GM03348 (cell line): ENCODE measurements around the gene WTIP.
"Not testable (repeated sequence)": the region's sequence is repeated elsewhere in the genome, so short reads cannot be mapped to it uniquely, and the experiment has no call there.

ENCODE experiments used
- DNase-seq: peaks from one replicate; pipeline ENCODE4 v3.0.0; 2012; ENCODE audit warnings: low spot score

The WTIP gene

DNA sequence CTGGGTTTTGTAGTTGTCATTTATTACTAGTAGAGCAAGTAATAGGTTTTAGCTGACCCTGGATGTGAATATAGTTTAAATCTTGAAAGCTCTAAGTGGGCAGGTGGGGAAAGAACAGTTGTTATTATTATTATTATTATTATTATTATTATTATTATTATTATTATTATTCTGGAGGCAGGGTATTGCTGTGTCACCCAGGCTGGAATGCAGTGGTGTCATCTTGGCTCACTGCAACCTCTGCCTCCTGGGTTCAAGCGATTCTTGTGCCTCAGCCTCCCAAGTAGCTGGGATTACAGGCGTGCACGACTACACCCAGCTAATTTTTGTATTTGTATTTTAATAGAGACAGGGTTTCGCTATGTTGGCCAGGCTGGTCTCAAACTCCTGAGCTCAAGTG lies 3.1 kb upstream of the WTIP start:
- not testable (repeated sequence) for DNase-seq

- DNase-seq, result no peak
Observed at GRCh38 chr19:34479396-34479795, 2.2 kb upstream of the WTIP start.

DNA sequence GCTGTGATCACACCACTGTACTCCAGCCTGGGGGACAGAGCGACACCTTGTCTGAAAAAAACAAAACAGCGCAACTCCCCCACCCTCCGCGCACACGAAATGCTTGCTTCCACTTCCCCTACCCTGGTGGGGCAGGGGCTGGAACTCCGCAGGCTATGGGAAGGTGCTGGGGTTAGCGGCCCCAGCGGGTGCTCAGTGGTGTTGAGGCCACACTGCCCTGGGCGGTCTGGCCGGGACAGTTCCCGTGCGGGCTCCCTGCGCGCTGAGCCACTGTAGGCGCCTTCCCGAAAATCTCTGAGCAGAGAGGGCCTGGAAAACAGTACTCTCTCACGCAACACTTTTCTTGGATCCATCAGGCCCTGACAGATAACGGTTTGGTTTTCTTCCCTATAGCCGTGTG lies 1.1 kb upstream of the WTIP start:
- no peak for DNase-seq

DNA sequence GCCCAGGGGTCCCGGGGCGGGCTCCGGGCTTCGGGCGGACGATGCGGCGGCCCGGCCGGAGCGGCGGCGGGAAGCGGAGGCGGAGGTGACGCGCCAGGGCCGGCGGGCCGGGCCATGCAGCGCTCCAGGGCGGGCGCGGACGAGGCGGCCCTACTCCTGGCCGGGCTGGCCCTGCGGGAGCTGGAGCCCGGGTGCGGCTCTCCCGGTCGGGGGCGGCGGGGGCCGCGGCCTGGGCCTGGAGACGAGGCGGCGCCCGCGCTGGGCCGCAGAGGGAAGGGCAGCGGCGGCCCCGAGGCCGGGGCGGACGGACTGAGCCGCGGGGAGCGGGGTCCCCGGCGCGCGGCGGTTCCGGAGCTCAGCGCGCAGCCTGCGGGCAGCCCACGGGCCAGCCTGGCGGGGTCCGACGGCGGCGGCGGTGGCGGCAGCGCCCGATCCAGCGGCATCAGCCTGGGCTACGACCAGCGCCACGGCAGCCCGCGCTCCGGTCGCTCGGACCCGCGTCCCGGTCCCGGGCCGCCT lies 362 bp downstream of the WTIP start:
- DNase-seq, result peak; percentile 91

DNA sequence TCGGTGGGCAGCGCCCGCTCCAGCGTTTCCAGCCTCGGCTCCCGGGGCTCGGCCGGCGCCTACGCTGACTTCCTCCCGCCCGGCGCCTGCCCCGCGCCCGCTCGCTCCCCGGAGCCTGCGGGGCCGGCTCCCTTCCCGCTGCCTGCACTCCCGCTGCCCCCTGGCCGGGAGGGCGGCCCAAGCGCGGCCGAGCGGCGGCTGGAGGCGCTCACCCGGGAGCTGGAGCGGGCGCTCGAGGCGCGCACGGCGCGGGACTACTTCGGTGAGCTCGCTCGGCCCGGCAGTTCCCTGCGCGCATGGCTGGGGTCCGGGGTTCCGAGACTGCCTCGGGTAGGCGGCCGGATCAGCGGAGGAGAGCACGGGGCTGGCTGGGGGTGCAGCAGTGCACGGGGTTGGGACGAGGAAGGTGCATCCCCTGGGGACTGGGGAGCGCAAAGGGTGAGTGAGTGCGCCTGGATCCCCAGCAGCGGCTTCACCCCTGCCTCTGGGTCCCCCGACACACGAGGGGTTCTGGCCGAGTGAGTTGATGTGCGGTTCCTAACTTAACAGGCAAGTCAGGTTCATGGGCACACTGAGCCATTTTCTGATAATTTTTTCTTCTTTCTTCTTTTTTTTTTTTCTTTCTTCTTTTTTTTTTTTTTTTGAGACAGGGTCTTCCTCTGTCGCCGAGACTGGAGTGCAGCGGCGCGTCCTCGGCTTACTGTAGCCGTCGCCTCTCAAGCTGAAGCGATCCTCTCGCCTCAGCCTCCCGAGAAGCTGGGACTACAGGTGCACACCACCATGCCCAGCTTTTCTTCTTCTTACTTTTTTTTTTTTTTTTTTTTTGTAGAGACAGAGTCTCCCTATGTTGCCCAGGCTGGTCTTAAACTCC lies 1.1 kb downstream of the WTIP start:
- peak; percentile 66 for DNase-seq

DNA sequence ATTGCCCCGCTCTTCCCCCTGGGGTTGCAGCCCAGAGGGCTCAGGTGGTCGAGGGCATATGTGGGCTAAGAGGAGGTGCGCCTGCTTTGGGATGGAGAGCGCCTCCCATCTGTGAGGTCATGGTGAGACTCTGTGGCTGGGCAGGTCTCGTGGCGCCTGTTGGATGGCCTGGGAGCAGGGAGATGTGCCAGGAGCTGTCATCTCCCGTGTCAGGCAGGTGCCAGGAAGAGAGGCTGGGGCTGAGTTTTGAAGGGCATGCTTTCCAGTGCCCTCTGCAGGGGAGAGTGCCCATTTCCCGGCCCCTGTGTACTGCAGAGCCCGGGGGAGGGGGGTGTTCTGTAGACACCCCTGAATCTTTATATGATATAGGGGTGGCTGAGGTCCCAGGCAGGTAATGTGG lies 2.8 kb downstream of the WTIP start:
- no peak for DNase-seq

DNA sequence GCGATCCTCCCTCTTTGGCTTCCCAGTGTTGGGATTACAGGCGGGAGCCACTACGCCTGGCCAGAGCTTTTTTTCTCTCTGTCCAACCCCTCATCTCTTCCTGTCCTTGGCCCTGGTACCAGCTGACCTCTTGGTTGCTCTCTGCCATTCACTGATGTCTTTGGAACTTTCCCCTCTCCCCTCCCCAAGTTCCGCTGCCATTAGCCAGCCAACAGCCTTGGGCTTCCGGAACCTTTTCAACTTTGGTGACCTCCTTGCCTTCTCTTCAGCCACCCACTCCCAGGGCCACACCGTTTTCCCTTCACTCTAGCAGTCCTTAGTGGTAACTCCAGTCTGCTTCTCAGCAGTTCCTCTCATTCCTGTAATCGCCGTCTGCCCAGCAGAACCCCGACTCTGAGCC lies 4.3 kb downstream of the WTIP start:
- no peak for DNase-seq

- DNase-seq, result no peak
Observed at GRCh38 chr19:34487651-34488051, 6.1 kb downstream of the WTIP start.

DNA sequence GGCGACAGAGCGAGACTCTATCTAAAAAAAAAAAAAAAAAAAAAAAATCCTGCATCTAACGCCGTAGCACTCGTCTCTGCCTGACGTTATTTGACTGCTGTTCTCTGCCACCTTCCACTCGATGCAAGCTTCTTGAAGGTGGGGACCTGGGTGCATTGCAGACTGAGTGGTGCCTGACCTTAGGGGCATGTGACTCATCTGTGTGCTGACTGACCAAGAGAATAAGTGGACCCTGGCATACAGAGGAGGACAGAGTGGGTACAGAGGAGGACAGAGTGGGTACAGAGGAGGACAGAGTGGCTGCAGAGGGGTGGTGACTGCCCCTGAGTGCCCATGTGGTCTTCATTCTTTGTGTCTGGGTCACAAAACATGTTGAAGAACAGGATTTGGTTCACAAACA lies 7.6 kb downstream of the WTIP start:
- DNase-seq, result no peak

GRCh38 chr19:34490141-34490766 lies 8.7 kb downstream of the WTIP start:
- DNase-seq, result no peak

- DNase-seq, result no peak
Observed at GRCh38 chr19:34493038-34493648, 11.6 kb downstream of the WTIP start.

GRCh38 chr19:34493649-34494044 lies 12.1 kb downstream of the WTIP start:
- DNase-seq, result no peak

DNA sequence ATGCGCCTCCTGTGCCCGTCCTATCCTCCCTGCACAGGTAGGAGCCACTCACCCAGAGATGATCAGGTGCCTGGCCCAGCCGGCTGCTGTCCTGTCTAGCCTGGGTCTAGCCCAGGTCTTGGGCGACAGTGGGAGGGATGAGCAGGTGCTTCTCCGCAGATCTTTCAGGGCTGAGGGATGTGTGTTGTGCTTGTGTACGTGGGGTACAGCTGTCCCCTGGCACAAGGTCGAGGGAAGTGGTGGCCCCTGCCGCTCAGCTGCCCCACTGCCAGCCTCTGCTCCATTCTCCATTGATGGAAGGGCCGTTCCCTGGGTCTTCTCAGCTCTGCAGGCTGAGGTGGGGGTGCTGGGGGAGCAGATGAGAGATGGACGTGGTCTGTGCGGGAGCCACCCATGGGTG lies 13.0 kb downstream of the WTIP start:
- no peak for DNase-seq

- DNase-seq, result no peak
Observed at GRCh38 chr19:34495416-34495815, 13.9 kb downstream of the WTIP start.

- DNase-seq, result no peak
Observed at GRCh38 chr19:34497112-34497805, 15.7 kb downstream of the WTIP start.

- DNase-seq, result no peak
Observed at GRCh38 chr19:34499155-34499834, 17.7 kb downstream of the WTIP start.

- DNase-seq, result no peak
Observed at GRCh38 chr19:34500656-34501120, 19.1 kb downstream of the WTIP start.

DNA sequence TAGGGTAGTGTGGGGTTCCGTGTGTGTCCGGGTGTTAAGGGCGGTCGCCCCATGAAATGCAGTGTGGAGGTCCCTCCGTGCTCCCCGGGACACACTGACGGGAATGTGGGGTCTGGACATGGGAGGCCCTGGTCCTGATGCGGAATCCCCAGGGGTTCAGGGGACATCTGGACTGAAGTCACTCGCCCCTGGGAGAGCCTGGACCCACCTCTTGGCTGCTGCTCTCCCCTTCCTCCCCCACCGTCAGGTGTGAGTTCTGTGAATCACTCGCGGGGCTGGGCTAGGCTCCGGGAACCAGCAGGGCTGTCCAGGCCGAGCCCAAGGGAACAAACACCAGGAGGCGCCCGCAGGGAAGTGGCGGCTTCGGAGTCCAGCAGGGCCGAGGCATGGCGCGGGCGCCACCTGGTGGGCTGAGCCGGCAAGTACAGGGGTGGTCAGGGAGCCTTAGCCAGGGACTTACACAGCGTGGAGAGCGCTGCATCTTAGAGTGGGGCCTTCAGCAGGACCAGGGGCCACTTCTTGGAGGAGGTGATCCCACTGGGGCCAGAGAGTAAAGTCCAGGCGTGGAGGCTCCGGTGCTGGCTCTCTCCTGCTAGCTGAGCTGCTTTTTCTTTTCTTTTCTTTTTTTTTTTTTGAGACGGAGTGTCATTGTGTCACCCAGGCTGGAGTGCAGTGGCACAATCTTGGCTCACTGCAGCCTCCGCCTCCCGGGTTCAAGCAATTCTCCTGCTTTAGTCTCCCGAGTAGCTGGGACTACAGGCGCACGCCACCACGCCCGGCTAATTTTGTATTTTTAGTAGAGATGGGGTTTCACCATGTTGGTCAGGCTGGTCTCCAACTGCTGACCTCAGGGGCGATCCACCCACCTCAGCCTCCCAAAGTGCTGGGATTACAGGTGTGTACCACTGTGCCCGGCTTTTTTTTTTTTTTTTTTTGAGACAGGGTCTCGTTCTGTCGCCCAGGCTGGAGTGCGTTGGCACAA lies 20.1 kb downstream of the WTIP start:
- DNase-seq, result peak; percentile 97

- DNase-seq, result peak; percentile 37
Observed at GRCh38 chr19:34502582-34503411, 21.2 kb downstream of the WTIP start.
